GM12873 (cell line): ENCODE results near the gene OR8J3.

ENCODE experiments used
- CTCF ChIP-seq: IDR thresholded peaks from 2 replicates; pipeline ENCODE4 v1.5.1; 2012; ENCODE audit warnings: low read depth, mild to moderate bottlenecking, moderate library complexity, low read length, control low read depth; ENCODE audit not compliant: insufficient read depth; ENCODE audit errors: missing control alignments

The OR8J3 gene

GRCh38 chr11:56140151-56140661, at the start of gene OR8J3:
TSS of gene OR8J3 (minus strand) at chr11:56140201. CDS start at chr11:56137718, 2,483 bp downstream.
- TF ChIP-seq CTCF, result no peak

GRCh38 chr11:56188602-56189001, 48.6 kb upstream of the OR8J3 start:
- TF ChIP-seq CTCF, result no peak

- no peak for TF ChIP-seq CTCF
Measured at GRCh38 chr11:56183459-56183858, 43.5 kb upstream of the OR8J3 start.

GRCh38 chr11:56176318-56176717, 36.3 kb upstream of the OR8J3 start, which contains the start of gene OR5J2:
TSS of gene OR5J2 (plus strand) at chr11:56176618. CDS start at chr11:56176618, 0 bp downstream.
- TF ChIP-seq CTCF, result no peak

GRCh38 chr11:56172256-56172830, 32.3 kb upstream of the OR8J3 start:
- no peak for TF ChIP-seq CTCF

- TF ChIP-seq CTCF, result no peak
Measured at GRCh38 chr11:56163804-56164203, 23.8 kb upstream of the OR8J3 start.

GRCh38 chr11:56160217-56160616, 20.2 kb upstream of the OR8J3 start, which contains the start of gene OR8K5:
TSS of gene OR8K5 (minus strand) at chr11:56160317. CDS start at chr11:56160317, 0 bp downstream.
- no peak for TF ChIP-seq CTCF

GRCh38 chr11:56152333-56152732, 12.3 kb upstream of the OR8J3 start:
- no peak for TF ChIP-seq CTCF
